Germinal center (tissue), 1 donor: ENCODE measurements around the gene AKAP6.
"Not testable (repeated sequence)": the region's sequence is repeated elsewhere in the genome, so short reads cannot be mapped to it uniquely, and the experiment has no call there.

Experiments
- DNase-seq: peaks from one replicate; pipeline ENCODE4 v3.0.0; 2012; ENCODE audit warnings: mixed read lengths, low spot score

AKAP6 gene

GRCh38 chr14:32443890-32444661 lies 115.0 kb downstream of the AKAP6 start:
- no peak for DNase-seq

- DNase-seq: no peak
Observed at GRCh38 chr14:32447371-32447770, 118.3 kb downstream of the AKAP6 start.

- no peak for DNase-seq
Observed at GRCh38 chr14:32449648-32450047, 120.5 kb downstream of the AKAP6 start.

- no peak for DNase-seq
Observed at GRCh38 chr14:32450919-32451675, 122.0 kb downstream of the AKAP6 start.

- no peak for DNase-seq
Observed at GRCh38 chr14:32453857-32454810, 125.0 kb downstream of the AKAP6 start.

GRCh38 chr14:32457213-32457920 lies 128.3 kb downstream of the AKAP6 start:
- DNase-seq: no peak

GRCh38 chr14:32458720-32459119 lies 129.6 kb downstream of the AKAP6 start:
- no peak for DNase-seq

GRCh38 chr14:32460267-32460666 lies 131.2 kb downstream of the AKAP6 start:
- DNase-seq: no peak

- DNase-seq: not testable (repeated sequence)
Observed at GRCh38 chr14:32462553-32462952, 133.5 kb downstream of the AKAP6 start.

- DNase-seq: no peak
Observed at GRCh38 chr14:32468955-32469354, 139.9 kb downstream of the AKAP6 start.

GRCh38 chr14:32469388-32470160 lies 140.5 kb downstream of the AKAP6 start:
- no peak for DNase-seq

- DNase-seq: no peak
Observed at GRCh38 chr14:32470161-32470715, 141.1 kb downstream of the AKAP6 start.

- DNase-seq: no peak
Observed at GRCh38 chr14:32471181-32471580, 142.1 kb downstream of the AKAP6 start.

- DNase-seq: no peak
Observed at GRCh38 chr14:32472076-32472475, 143.0 kb downstream of the AKAP6 start.

- no peak for DNase-seq
Observed at GRCh38 chr14:32472512-32473463, 143.7 kb downstream of the AKAP6 start.

- no peak for DNase-seq
Observed at GRCh38 chr14:32473464-32473855, 144.4 kb downstream of the AKAP6 start.

GRCh38 chr14:32474478-32475195 lies 145.5 kb downstream of the AKAP6 start:
- no peak for DNase-seq

- DNase-seq: no peak
Observed at GRCh38 chr14:32476532-32476931, 147.4 kb downstream of the AKAP6 start.

GRCh38 chr14:32477396-32477795 lies 148.3 kb downstream of the AKAP6 start:
- no peak for DNase-seq
